GM21825 (cell line): Measurements from ENCODE around the gene SOX6.

Experiments
- ATAC-seq: cut with Tn5 transposase; IDR thresholded peaks from one replicate; pipeline ENCODE4 v1.9.1; 2021; ENCODE audit warnings: mild to moderate bottlenecking, moderate library complexity; ENCODE audit not compliant: unreplicated experiment

SOX6 gene

GRCh38 chr11:16322190-16322589, 34.2 kb downstream of the SOX6 start:
- no peak for ATAC-seq

DNA sequence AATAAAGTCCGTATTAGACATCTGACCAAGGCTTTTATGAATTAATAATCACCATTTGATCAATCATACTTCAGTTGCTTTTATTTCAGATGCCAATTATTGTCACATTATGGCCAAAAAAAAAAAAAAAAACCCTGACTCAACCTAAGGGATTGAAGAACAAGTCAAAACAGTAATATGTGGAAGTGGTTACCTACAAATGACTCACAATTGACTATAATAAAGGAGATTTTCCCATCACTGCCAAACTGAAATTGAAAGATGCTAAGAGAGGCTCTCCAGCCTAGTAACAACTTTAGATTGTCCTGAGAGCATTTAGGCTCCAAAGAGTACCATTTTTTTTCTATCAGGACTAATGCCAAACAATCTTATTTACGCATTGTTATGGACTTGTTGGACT, 35.2 kb downstream of the SOX6 start:
- ATAC-seq: no peak

DNA sequence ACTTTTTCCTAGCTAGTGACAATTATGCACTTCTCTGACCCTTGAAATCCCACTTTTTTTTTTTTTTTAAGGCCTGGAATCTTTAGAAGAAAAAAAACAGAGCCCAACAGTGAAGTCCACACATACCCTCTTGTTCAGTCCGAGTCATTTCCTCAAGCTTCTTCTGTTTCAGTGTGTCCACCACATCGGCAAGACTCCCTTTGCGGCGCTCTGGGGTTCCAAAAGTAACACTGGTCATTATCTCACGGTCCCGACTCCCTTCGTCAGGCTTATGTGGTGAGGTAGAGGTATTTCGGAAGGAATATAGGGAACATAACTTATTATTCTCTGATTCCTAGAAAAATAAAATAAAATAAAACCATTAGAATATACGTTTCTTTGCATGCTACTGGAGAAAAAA, 38.0 kb downstream of the SOX6 start:
- no peak for ATAC-seq

GRCh38 chr11:16317712-16318111, 38.6 kb downstream of the SOX6 start:
- no peak for ATAC-seq

- ATAC-seq: no peak
Measured at GRCh38 chr11:16313846-16314245, 42.5 kb downstream of the SOX6 start.

DNA sequence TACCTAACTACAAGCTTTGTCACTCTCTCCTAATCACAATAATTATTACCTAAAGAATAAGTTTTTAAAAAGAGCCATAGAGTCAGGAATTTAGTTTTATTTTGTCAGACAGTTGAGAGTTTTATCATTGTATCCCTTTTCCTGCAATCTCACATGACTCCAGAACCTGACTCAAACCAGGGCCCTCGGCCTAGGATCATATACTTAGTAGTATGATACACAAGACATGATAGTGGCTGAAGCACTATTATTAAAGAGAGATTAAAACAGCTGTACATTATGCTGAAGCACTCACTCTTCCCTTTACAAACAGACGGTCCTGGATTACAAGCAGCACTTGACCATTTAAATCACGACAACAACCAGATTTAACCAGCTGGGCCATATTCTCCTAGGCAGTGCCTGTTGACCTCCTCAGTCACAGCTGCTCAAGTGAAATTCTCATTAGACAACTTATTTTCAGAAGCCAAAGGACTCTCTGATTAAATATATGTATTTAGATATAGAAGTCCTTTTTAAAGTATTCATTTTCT, 44.0 kb downstream of the SOX6 start:
- ATAC-seq: no peak

DNA sequence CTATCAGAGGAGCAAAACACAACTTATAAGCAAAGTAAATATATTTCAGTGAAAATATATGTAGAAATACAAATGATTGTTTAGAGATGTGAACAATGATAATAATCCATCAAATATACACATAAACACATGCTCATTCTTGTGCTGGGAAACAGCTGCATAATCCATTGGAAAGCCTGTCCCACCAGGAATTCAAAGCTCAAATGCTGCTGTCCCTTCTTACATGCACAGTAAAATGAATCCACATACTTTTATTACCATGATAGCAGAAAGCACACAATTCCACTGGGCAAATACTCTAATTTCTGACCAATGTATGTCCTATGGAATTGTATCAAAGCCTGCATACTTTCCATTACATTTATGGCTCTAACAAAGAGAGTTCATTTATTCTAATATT, 44.5 kb downstream of the SOX6 start:
- no peak for ATAC-seq

DNA sequence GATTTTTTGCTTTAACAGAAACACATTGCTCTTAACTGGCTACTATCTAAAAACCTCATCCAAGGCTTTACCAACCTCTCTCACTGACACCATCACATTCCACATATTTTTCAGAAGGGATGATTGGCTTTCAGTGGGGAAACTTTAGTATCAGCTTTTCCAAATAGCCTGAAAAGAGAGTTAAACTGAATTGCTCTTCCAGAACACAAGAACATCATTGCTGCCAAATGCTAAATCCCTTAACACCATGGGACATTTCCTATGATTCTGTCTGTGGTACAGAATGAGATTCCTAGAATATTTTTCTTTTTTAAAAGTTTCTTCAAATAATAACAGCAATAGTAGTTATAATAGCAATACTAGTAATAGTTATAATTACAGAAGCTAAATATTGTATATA, 45.4 kb downstream of the SOX6 start:
- ATAC-seq: no peak

DNA sequence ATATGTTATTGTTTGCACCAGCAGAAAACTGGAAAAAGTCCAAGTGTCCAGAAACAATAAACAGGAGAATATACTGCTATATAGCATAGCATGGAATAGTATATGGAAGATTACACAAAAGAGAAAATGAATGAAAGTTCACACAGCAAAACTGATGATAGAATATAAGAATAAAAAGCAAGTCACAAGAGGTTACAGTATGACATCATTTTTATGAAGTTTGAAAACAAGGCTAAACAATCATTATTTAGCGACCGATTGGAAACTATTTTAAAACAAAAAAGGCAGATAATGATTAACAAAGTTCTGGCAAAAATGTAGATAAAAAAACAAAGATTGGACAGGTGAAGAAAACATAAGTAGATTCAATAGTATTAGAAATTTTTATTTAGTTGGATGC, 47.1 kb downstream of the SOX6 start:
- ATAC-seq: no peak

DNA sequence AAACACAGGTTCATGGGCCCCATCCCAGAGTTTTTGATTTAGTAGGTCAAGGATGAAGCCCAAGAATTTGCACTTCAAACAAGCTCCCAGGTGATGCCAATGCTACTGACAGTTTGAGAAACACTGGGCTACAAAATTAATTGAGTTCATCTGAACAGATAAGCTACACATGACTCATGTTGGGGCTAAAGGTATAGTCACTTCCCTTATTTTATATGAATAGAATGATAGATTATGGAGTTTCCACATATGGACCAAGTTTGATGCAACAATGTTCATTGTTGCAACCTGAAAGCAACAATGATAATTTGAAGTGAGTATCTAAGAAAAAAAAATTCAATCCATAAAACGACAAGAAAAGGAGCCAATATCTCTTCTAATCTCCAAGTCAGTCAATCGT, 54.9 kb downstream of the SOX6 start:
- ATAC-seq: no peak

DNA sequence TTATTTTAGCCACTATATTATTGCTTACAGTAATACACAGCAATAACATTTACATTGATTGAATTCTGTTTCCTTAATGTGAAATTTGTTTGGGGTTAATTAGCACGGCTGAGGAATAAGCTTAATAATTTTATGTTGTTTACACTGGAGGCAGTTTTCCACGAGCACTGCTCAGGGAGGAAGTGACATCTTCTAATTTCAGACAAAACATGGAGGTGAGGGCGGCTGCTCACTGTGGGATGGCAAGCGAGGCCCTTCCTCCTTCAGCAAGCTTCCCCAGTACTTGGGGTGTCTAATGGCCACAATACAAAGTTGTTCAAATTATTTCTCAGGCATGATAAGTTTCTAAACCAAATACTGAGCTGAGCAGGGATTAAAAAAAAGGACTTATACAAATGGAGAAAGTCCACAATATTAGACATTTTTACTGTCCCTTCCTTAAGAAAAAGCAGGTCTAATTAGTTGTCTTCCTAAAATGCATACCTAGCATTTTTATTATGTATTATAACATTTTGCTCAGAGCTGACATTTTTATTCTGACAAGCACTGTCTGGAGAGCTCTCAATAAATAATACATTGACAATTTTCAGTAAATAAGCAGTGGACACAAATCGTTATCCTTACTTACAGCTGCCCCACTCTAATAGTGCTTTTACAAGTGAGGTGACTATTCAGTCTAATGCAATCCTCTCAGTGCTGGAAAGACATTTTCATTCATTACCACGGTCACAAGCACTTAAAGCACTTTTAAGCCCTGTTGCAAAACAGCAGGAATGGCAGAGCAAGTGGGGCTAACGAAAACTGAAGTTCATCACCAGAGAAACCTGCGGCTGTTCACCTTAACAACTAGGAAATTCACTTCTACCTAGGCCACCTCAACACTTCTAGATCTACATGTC, 56.2 kb downstream of the SOX6 start:
- ATAC-seq: no peak

- no peak for ATAC-seq
Measured at GRCh38 chr11:16299390-16299789, 57.0 kb downstream of the SOX6 start.

DNA sequence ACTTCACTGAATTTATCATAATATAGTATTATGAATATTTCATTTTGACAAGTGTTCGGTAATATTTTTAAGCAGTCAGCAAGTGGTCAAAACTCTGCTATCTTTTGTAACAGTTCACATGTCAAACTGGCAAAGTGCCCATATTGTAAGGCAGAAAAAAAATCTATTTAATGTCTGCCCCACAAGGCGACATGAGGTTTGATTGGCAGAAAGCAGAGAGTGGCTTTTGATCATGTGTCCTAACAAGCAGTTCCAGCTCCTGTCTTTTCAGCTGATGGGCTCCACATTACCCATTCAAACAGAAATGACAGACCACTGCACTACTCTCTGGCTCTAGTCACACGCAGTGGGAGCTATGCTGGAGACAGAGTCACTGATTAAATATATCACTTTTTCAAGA, 59.0 kb downstream of the SOX6 start:
- no peak for ATAC-seq

DNA sequence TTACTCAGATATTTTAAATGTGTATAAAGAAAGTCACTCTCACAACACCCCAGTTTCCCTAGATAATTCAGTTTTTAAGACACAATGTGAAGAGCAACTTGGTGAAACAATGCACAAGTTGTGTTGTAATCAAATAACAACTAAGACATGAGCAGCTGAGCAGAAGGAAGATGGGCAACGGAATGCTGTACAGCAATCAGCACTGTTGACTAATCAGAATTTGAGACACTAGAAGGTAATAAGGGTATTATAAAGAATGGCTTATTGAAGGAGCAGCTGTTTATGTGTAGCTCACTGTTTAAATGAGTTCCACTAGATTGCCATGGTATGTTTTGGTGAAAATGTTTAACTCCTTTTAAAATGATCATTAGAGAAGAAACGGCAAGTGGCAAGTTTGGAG, 60.1 kb downstream of the SOX6 start:
- ATAC-seq: no peak

DNA sequence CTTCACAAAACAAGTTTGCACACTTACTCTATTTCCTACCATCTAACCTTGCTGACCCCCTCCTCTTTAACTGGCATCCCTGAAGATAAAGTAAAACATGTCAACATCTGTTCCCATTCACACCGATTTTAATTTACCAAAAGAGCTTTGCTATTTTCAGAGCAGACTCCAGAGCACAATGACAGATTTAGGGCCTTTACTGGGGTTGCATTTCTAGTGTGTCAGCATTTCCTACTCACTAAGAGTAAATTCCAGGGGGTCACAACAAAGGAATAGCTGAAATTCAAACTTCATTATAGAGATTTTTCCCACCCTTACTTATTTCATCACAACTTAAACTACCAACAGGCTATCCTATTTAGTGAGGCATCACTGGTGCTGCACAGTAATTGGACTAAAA, 60.8 kb downstream of the SOX6 start:
- no peak for ATAC-seq

DNA sequence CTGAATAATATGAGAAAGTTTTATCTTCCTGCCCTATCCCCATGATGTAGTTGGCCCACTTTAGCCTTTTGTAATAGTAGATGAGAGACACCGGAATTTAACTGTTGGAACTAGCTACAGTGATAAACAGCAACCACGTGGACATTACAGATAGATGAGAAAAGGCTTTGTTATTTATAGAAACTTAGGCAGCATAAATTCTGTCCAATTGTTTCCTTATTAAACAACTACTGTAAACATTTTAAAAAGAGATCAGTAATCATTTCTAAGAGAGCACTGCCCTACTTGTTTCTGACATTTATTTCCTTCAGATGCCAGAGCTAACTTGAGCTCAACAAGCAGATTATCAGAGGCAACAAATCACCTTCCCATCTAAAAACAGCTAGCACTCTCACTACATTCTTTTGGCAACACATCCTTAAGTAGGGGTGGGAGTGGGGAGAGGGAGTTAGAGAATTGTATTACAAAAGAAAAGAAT, 63.1 kb downstream of the SOX6 start:
- no peak for ATAC-seq

GRCh38 chr11:16292167-16292859, 64.0 kb downstream of the SOX6 start:
- no peak for ATAC-seq

GRCh38 chr11:16291729-16292128, 64.6 kb downstream of the SOX6 start:
- no peak for ATAC-seq

DNA sequence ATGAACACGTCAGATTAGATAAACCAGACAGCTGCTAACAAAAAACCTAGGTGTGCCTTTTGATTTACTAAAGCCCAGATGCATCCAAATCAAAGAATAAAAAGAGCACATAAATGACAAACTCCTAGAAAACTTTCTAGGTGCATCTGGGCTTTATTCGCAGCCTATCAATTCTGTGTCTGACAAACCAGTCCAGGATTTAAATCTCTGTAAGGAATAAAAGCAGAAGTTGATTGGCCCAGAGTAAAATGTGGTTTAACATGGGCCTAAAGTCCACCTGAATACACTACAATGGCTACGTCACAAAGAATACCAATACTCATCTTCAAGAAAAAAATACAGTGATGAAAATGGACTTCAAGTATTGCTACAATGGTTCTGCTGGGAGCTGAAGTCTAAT, 66.8 kb downstream of the SOX6 start:
- ATAC-seq: no peak

DNA sequence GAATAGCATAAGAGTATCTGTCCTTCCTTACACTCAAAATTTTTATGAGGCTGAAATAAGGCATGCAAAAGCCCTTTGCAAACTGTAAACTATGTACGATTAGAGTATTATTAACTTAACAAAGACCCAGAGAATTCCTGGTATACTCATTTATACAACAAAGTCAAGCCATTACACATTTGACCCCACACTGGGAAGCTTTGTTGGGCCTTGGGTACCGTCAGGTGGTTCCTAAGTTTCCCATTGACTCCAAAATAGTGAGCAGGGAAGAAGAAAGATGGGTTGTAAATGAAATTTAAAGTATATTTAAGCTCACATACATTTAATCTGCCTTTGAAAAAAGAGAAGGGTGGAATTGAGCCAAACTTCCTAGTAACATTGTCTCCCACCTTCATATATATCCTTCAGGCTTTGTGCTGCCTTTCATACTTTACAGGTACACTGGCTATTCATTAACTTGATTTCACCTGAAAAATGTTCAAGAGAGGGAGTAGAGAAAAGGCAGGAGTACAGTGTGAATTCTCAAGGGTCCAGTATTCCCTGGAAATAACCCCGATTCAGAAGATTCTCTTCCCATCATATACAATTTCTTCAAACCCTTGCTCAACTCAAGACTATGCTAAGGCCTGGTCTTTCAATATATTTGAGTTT, 68.6 kb downstream of the SOX6 start:
- ATAC-seq: no peak

GRCh38 chr11:16286095-16286494, 70.3 kb downstream of the SOX6 start:
- ATAC-seq: no peak
